IMR-90 (cell line): ENCODE measurements around the gene NAGPA.

Experiments used
- BHLHE40 ChIP-seq: fragments of 150-350 bp; IDR thresholded peaks from 2 replicates; pipeline ENCODE4 v1.6.1; 2016; ENCODE audit warnings: mild to moderate bottlenecking, low read depth, low read length
- CTCF ChIP-seq: conservative IDR thresholded peaks from 2 replicates; pipeline ENCODE4 v1.5.1; 2012; ENCODE audit warnings: mild to moderate bottlenecking, low read depth, low read length, improper control_type of control experiment
- ELK1 ChIP-seq: fragments of 150-350 bp; IDR thresholded peaks from 2 replicates; pipeline ENCODE4 v1.6.1; 2016; ENCODE audit warnings: low read depth, mild to moderate bottlenecking, low read length, moderate library complexity, borderline replicate concordance
- FOS ChIP-seq: fragments of 150-350 bp; IDR thresholded peaks from 2 replicates; pipeline ENCODE4 v1.6.1; 2016; ENCODE audit warnings: low read depth, low read length
- MAFK ChIP-seq: IDR thresholded peaks from 2 replicates; pipeline ENCODE4 v1.6.1; 2012; ENCODE audit warnings: low read depth, low read length, improper control_type of control experiment
- MXI1 ChIP-seq: IDR thresholded peaks from 2 replicates; pipeline ENCODE4 v1.6.1; 2012; ENCODE audit warnings: low read depth, mild to moderate bottlenecking, low read length, moderate library complexity, borderline replicate concordance
- NFE2L2 ChIP-seq: fragments of 150-350 bp; IDR thresholded peaks from 2 replicates; pipeline ENCODE4 v1.6.1; 2016; ENCODE audit warnings: low read depth, mild to moderate bottlenecking, low read length
- POLR2A ChIP-seq: IDR thresholded peaks from 2 replicates; pipeline ENCODE4 v1.6.1; 2012; ENCODE audit warnings: mild to moderate bottlenecking, low read depth, low read length
- RAD21 ChIP-seq: IDR thresholded peaks from 2 replicates; pipeline ENCODE4 v1.6.1; 2012; ENCODE audit warnings: low read length, improper control_type of control experiment
- RCOR1 ChIP-seq: IDR thresholded peaks from 2 replicates; pipeline ENCODE4 v1.6.1; 2012; ENCODE audit warnings: mild to moderate bottlenecking, low read length, improper control_type of control experiment; ENCODE audit not compliant: insufficient replicate concordance
- RFX5 ChIP-seq: IDR thresholded peaks from 2 replicates; pipeline ENCODE4 v1.8.0; 2012; ENCODE audit warnings: low read depth, mild to moderate bottlenecking, low read length, moderate library complexity
- SMC3 ChIP-seq: fragments of 150-350 bp; IDR thresholded peaks from 2 replicates; pipeline ENCODE4 v1.6.1; 2016; ENCODE audit warnings: low read depth, mild to moderate bottlenecking, antibody characterized with exemption, low read length, moderate library complexity
- USF2 ChIP-seq: fragments of 150-350 bp; IDR thresholded peaks from 2 replicates; pipeline ENCODE4 v1.6.1; 2017; ENCODE audit warnings: mild to moderate bottlenecking, antibody characterized with exemption, low read length, low read depth

- no peak for TF ChIP-seq CTCF
- no peak for TF ChIP-seq SMC3
- no peak for TF ChIP-seq RFX5
- no peak for TF ChIP-seq BHLHE40
- no peak for TF ChIP-seq RAD21
- TF ChIP-seq FOS, result no peak
- no peak for TF ChIP-seq POLR2A
- TF ChIP-seq RCOR1, result no peak
- TF ChIP-seq NFE2L2, result no peak
- TF ChIP-seq ELK1, result no peak
- no peak for TF ChIP-seq MXI1
- TF ChIP-seq MAFK, result no peak
- TF ChIP-seq USF2, result no peak
These were observed 3.4 kb downstream of the NAGPA start for GRCh38 chr16:5030251-5030870.
